CD1c-positive myeloid dendritic cell (primary cell): ENCODE results near the gene STRBP.
"Not testable (repeated sequence)": the region's sequence is repeated elsewhere in the genome, so short reads cannot be mapped to it uniquely, and the experiment has no call there.

ENCODE experiments used
- DNase-seq: peaks from one replicate; pipeline ENCODE4 v3.0.0-alpha.2; 2016; ENCODE audit errors: extremely low spot score

The STRBP gene

GRCh38 chr9:123283048-123283408 is 14.6 kb upstream of the STRBP start:
- DNase-seq: no peak

DNA sequence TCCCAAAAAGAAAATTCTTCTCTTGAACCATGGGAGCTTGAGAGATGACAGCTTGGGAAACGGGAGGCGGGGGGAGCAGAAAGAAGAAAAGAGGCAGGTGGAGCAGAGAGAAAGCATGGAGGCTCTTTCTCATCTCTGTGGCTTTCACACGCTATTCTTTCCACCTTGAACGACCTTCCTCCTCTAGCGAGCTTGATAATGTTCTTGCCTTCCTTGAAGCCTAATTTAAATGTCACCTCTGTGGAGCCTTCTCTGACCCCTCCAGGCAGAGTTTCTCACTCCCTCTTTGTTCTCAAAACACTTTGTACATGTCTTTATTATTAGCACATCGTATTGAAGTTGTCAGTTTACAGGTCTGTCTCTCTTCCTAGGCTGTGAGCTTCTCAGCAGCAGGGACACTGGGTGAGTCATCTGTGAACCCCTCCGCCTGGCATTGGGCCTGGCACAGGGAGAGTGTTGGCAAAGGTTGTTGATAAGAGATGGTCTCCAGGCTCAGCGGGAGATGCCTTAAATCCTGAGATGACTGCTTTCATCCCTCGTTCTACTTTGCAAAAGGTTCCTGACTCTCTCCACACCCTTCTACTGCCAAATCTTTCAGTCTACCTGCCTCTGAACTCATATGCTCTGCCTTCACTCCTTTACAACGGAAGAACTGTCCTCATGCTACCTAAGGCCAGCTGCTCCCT is 14.1 kb upstream of the STRBP start:
- no peak for DNase-seq

DNA sequence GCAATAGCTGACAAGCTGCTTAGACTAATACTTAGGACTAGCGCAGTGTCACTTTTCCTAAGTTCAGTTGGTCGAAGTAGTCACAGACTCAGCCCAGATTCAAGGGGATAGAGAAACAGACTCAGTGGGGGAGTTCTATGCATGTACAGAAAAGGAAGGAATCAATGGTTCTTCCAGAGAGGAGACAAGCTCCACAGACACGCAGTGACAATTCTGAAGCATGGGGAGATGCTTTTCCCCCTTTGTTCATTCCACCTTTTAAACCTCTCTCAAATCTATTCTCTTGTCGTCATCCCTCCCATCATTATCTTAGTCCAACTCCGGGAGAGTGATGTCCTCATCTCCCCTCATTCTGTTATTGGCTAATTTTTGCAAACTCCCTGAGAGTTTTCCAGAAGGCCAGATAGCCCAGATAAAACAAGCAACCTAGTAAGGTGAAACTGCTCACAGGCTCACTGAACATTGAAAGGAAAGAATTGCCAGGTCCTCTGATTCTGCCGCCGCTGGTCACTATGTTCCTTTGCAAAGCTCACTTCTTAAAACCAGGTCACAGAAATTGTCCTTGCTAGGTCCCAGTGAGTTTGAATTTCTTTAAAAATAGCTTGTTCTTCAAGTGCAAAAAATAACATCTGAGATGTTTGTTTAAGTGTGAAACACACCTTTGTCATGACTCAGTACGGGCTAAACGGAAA is 13.4 kb upstream of the STRBP start:
- no peak for DNase-seq

GRCh38 chr9:123278879-123279493 is 10.6 kb upstream of the STRBP start:
- DNase-seq: not testable (repeated sequence)

- no peak for DNase-seq
Observed at GRCh38 chr9:123278361-123278760, 10.0 kb upstream of the STRBP start.

DNA sequence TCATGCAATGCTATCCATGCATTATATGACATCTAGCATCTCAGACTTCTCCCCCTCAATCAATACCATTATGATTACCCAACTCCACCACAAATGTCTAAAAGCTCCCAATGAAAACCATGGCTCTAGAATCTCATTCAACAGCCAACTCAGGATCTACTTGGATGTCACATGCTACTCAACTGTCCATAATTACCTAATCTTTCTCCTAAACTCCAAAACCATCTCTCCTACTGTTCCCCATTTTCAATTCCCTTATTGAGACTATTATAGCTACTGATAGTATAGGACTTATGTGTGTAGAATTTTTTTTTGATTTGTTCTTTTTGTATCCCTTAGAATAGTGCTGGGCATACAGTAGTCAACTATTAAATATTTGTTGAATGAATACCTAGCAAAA is 8.2 kb upstream of the STRBP start:
- DNase-seq: peak; percentile 9

GRCh38 chr9:123271133-123271532 is 2.7 kb upstream of the STRBP start:
- DNase-seq: not testable (repeated sequence)

- no peak for DNase-seq
Observed at GRCh38 chr9:123269281-123269680, 895 bp upstream of the STRBP start.

GRCh38 chr9:123268199-123268464 is 254 bp downstream of the STRBP start:
- no peak for DNase-seq

DNA sequence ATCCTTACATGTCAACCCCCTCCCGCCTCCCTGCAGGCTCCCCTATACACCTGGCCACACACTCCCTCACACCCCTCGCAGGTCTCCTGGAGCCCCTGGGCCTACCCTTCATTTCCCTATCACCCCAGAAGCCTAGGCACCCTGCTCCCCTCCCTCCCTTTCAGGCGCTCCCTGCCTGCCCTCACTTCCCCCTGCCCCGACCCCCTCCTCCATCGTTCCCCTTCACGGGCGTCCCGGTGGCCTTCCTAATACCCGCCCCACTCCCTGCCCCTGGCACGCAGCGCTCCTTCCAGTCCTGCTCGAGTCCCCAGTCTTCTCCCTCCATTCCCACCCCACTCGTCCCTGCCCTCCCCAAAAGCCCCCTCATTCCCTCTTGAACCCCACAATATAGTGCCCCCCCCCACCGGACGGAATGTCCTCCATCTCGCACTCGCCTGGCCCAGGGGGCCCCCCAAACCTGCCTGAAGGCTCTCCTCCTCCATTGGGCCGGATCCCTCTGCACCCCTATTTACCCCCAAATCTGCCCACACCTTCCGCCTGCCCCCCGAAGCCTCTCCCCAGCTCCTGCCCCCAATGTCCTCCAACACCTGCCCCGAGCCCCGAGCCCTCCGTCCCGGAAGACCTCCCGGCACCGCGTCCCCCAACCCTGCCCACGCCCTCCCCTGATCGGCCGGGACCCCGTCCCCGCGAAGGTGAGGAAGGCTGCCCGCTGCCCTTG is 746 bp downstream of the STRBP start:
- DNase-seq: peak; percentile 11

- no peak for DNase-seq
Observed at GRCh38 chr9:123266655-123267399, 1.6 kb downstream of the STRBP start.

DNA sequence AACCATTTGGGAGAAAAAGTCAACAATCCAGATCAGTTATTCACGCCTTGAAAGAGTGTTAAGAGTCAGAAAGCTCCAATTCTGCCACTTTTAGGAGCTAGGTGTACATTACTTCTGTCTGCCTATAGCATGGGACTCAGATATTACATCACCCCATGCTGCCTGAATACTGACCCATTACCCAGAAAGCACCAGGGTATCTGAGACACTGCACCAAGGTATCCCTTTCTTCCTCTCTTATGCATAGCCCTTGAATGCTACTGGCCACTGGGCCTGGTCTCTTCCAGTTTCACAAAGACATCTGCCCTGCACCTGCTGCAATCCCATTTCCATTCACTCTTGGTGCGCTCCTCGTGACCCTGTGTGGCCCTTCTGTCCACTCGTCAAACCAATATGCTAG is 2.6 kb downstream of the STRBP start:
- no peak for DNase-seq

DNA sequence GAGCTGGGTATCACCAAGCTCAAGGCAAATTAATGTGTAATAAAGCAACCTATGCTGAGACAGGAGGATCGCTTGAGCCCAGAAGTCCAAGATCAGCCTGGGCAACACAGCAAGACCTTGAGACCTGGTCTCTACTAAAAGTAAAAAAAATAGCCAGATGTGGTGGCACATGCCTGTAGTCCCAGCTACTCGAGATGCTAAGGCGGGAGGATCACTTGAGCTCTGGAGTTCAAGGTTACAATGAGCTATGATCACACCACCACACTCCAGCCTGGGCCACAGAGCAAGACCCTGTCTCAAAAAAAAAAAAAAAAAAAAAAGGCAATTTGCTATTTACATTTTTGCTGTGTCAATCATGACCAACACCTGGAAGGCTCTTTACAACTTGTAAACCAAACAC is 5.2 kb downstream of the STRBP start:
- DNase-seq: no peak

DNA sequence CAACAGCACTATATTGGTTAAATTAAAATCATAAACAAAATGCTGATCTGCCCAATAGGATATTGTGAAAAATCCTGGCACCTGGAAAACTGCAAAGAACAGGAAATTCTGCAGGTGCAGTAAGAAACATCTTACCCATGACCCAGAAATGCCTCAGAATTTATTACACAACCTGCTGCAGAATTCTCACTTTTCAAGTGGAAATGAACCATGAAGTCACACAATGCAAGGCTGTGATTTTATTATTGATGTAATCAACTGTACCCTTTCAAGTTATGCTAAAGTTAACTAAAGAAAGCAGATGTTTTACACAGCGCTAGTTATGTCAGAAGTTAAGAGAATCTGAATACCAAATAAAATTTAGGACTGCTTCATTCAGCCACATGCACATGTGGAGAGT is 6.0 kb downstream of the STRBP start:
- no peak for DNase-seq

DNA sequence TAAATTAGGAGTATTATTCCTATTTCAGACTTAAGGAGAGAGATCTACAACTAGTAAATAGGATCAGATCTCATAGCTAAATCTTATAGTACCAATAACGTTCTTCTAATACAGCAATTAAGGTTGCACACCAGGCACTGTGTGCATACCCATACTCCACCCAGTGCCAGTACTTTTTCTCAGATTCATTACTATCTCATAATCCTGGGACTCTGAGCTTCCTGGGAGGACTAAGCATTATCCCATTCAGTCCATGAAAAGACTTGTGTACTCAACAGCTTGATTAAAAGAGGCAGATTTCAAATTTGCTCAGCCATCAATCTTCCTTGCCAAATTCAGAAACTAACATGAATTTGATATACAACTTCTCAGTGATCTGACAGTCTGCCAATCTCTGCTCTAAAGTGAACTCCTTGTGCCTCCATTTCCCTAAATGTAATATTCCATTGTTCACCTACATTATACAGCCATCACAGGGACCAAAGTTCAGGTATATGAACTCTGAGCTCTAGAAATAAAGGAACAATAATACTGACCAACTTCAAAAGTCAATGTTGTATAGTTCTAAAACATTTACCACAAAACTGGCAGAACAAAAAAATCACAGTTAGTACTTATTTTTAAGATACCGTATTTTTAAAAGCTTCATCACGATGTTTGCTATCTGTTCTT is 7.2 kb downstream of the STRBP start:
- no peak for DNase-seq

GRCh38 chr9:123260340-123260739 is 8.0 kb downstream of the STRBP start:
- no peak for DNase-seq

DNA sequence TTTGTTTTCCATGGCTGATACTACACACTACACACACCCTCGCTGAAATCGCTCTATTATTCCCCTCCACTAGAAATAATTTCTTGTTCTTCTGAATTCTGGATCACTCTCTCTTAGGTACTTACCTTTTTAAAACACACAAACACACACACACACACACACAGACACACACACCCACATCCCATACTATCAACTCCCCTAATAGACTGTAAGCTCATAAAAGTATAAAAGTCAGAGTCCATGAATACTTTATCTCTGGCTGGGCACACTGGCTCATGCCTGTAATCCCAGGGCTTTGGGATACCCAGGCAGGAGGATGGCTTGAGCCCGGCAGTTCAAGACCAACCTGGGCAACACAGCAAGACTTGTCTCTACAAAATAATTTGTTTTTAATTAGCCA is 11.1 kb downstream of the STRBP start:
- DNase-seq: no peak

DNA sequence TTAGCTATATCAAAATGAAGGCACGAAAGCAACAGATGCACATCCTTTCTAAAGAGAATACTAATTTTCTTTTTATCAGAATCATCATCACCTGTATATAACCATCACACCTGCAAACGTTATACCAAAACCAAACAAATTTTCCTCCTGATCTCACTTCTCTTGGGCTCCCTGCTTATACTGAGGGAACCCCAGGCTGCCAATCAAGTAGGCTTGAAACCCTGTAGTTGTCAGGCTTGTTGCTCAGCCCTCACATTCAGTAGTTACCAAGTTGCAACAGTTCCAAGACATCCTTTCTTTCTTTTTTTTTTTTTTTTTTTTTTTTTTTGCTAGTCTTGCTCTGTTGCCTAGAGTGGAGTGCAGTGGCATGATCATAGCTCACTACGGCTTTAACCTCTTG is 12.7 kb downstream of the STRBP start:
- DNase-seq: no peak

DNA sequence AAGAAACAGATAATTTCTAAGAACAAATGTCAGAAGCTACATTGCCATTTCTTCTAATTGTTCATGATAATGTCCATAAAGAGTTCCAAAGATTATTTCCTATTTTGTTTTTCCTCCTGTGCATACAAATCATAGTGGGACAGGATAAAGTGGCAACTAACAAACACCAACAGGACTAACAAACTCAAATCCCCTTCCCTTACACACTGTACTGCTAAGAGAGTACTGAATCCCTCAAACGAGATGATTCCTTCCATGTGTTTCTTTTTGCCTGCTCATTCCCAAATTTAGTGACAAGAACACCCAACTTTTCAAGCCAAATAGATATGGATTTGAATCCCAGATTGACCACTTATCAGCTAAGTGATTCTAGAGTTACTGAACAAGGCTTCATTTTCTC is 15.2 kb downstream of the STRBP start:
- no peak for DNase-seq

- DNase-seq: no peak
Observed at GRCh38 chr9:123251741-123252140, 16.6 kb downstream of the STRBP start.

DNA sequence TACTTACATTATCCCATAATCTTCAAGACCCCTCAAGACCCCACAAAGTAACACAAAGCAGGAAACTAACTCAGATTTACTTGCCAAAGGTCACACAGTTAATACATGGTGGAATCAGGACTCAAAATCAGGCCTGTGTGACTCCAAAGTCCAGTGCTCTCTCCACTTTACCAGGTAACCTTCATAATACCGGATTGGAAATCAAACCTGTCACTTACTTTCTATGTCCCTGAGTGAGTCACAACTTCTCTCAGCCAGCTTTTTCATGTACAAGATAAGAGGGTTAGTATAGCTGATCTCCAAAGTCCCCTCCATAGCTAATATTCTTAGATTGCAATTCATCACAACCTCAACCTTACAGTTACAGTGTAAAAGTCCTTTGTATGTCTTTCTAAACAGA is 17.1 kb downstream of the STRBP start:
- no peak for DNase-seq

DNA sequence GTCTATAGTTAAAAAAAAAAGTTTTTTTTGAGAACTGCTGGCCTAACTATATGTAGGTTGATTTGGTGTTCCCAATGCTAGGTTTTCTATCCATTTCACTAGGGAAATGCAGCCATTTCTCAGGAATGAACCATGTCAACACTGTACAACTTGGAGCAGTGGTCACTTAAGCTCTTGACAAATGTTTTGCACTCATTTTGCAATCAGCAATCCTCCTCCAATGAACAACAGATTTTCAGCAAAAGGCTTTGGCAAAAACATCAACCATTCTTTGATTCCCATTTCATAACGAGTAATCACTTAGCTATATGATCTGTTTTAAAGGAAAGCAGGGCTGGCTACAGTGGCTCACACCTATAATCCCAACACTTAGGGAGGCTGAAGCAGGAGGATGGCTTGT is 17.9 kb downstream of the STRBP start:
- DNase-seq: no peak
